Measurements from ENCODE around the gene THYN1.

Gene THYN1

DNA sequence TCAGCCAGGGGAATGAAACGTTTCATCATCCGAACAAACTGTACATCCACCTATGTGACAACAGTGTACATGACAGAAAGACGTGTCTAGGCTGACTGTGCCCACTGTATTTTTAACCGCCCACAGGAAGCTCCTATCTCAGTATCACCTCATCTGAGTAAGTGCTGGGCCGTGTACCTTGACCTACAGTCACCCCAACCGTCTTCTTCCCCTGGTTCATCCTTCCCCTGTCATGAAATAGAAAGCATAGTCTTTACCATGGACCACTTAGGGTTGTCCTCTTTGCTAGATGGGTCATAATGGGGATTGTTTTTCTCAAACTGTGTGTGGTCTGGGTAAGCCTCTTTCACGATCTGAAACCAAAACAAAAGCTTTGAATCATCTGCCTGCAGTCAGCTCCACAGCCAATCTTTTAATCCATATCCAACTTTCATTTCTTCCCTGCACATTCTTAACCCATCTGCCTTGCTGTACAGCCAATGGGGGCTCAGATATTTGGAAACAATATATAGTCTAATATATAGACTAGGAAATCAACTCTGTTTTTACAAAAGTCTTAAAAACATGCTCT is 4.2 kb downstream of the THYN1 start:
- no peak for DNase-seq (ENCODE audit: low read depth in 2 of 2)

DNA sequence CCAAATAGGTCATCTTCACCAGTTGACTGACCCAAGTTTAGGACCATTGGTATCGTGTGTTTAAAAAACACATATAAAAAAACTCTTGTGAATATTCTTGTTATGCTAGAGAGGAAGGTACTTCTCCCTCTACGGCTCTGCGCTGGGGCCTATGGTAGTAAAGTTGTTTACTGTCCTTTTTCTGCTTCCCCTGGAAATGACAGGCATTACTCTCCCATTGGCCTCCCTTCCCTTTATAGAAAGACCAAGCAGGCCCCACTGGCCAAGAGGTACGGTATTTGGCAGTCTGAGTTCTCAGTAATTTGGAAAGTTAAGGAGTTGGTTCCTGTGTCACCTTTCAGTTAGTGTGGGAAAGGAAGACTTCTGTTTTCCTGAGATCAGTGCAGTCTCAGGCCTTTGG is 6.5 kb downstream of the THYN1 start:
- DNase-seq (ENCODE audit: low read depth in 2 of 2), result no peak

DNA sequence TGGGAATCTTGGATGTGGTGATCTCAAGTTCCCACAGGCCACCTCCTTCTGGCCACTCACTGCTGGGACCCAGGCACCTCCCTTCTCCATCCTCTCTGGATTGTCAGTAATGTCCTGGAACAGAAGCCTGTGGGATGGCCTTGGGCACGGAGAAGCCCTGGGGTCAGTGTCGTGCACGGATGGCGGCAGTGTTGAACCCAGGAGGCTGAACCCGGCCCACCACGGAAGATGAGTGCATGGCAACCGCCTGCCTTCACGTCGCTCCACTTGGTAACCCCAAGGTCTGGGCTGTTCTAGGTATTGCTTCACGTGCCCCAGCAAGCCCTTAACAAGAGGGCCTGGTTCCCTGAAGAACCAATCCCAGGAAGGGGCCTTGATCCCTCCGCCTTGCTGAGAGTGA is 7.1 kb downstream of the THYN1 start:
- DNase-seq (ENCODE audit: low read depth in 2 of 2), result no peak

DNA sequence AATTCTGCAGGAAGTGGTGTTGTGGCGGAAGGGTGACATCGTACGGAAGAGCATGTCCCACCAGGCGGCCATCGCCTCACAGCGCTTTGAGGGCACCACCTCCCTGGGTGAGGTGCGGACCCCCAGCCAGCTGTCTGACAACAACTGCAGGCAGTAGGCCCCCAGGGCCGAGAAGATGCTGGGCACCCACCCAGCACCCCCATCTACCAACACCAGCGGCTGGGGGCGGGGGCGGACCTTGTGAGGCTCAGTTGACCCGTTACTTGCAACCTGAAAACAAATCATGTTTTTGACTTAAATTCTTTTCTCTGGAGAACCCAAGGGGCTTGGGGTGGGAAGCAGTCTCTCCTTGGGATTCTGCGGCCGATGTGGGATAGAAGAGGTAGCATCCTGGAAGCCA is 7.7 kb downstream of the THYN1 start:
- DNase-seq (ENCODE audit: low read depth in 2 of 2), result no peak

DNA sequence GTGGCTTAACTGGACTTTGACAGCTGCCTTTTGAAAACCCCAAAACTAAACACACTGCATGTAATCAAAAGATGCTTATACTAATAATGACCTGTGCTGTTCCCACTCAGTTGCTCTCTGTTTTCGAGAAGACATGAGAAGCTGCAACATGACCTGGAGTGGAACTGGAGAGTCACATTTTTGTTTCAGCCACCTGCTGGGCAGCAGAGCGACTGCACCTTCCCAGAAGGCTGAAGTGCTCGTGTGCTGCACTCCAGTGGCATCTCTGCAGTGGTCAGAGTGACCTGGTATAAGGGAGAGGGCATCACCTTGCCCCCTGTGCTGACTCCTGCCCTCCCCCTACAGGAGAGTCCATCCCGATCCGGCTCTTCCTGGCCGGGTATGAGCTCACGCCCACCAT is 8.6 kb downstream of the THYN1 start:
- no peak for DNase-seq (ENCODE audit: low read depth in 2 of 2)

DNA sequence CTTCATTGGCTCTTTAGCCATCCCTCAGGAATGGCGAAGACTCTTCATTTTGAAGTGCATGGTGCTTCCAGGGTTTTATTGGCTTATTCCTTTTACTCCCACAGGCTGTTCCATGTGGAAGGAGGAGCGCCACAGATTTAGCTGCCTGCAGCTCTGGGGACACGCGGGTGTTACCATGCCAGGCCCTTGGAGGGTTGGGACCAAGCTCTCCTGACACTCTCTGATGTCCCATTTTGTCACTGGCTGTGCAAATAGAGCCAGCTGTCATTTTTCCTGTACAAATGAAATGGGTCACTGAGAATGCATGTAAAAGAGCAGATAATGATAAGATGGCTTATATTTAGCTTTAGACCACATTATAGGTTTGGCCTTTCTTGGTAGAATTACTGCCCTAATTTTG is 9.2 kb downstream of the THYN1 start:
- DNase-seq (ENCODE audit: low read depth in 2 of 2), result no peak

DNA sequence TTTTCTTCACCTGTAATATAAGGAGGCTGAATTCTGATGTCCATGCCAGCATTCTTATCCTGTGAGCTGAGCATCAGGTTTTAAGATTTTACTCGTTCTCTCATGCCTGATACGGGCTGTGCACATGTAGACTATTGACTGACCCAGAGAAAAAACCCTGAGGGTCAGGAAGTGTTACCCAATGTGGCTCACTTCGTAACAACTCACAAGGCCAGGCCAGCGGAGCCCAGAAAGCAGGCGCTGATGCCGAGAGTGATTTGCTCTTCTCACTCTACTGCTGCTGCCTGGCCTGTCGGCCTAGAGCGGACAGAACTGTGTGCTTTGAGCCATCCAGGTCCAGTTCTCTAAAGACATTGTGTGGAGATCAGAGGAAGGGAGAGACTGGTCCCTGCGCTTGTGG is 10.8 kb downstream of the THYN1 start:
- no peak for DNase-seq (ENCODE audit: low read depth in 2 of 2)

DNA sequence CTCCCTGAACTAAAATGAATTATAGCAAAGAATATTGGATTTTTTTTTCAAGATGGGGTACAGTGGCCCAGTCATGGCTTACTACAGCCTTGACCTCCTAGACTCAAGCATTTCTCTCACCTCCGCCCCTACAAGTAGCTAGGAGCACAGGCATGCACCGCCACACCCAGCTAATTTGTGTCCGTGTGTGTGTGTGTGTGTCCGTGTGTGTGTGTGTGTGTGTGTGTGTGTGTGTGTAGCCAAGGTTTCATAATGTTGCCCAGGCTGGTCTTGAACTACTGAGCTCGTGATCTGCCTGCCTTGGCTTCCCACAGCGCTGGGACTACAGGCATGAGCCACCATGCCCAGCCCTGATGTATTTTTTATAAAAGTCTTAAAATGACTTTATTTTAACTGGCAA is 12.6 kb downstream of the THYN1 start:
- no peak for DNase-seq (ENCODE audit: low read depth in 2 of 2)

DNA sequence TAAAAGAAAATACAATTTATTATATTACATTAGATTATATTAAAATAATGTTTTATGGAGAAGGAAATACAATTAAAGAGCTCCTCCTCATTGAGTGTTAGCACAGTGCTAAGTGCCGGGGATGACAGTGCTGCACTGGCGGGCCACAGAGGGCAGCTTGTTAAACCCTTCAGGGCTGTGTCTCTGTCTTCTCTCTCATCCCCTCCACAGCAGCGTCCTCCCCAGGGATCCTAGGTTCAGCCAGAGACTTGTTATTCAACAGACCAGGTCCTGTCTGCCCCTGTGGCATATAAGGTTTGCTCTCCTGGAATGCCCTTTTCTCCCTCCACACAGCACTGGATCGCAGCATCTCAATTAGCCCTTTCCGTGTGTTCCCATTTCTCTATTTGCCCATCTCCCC is 14.2 kb downstream of the THYN1 start:
- DNase-seq (ENCODE audit: low read depth in 2 of 2), result no peak

DNA sequence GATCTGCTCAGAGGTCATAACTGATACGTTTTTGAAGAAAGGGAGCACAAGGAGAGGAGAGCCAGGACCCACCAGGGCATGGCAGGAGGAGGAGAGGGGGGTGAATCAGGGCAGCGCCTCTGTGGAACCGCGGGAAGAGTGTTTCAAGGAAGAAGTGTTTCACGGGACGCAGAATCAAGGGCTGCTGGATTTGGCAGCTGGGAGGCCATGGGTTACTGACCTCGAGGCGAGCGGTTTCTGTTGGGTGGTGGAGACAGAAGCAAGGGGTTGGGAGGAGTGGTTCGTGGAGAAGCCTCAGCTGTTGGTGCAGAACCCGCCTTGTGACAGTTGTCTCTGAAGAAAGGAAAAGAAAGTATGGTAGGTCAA is 15.6 kb downstream of the THYN1 start:
- no peak for DNase-seq (ENCODE audit: low read depth in 2 of 2)

DNA sequence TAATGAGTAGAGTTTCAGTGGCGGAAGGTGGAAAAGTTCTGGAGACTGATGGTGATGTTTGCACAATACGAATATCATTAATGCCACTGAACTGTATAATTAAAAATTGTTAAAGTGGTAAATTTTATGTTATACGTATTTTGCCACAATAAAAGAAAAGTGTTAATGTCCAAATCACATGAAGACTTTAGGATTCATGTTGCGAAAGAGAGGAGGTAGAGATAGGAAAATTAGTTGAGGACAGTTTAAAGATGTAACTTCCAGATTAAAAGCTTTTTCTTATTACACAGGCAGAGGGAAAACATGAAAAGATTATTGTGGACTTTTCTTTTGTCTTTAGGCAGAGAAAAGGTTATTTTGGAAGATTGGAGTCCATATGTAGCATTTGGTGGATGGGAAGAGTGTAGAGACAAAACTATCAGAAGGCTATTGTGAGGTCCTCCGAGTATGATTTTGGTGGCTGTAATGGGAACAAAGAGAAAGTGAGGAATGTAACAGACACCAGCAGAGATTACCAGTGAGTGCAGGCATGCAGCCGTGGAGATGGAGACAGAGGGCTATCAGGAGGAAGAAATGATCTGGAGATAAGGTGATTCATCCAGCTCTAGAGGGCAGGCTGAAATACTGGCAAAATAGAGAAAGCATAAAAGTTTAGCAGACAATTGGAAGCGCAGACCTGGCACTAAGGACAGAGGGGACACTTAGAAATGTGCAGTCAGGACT is 16.2 kb downstream of the THYN1 start:
- DNase-seq (ENCODE audit: low read depth in 2 of 2), result no peak

DNA sequence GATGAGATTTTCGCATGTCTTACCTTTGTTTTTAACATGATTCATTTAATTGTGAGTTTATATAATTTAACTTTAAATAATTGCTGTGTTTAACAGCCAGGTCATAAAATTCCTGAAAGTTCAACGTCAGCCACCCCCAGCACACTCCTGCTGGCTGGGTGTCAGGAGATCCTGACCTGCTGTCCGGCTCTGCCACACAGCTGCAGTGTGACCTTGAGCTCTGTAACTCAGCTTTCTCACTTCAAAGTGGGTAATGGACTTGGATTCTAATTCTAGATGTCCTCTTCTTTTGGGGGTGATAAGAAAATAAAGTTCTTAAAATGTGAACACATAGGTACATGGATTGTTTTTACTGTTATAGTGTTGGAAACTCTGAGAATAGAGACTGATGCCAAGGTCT is 17.8 kb downstream of the THYN1 start:
- no peak for DNase-seq (ENCODE audit: low read depth in 2 of 2)

DNA sequence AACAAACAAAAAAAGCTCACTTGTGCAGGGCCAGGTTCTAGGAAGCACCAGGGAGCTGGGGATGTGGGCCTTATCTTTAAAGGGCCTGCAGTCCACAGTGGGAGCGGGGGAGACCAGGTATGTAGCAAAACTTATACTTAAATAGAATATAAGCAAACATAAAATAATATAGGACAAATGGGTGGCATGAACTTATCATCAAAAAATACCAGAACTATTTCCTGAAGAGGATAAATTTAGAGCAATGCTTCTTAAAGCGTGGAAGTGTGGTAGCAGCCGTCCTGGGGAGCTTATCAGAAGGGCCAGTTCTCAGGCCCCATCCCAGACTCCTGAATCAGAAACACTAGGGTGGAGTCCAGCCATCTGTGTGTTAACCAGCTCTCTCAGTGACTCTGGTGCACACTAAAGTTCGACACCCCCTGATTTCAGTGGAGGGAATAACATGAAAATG is 19.4 kb downstream of the THYN1 start:
- no peak for DNase-seq (ENCODE audit: low read depth in 2 of 2)

DNA sequence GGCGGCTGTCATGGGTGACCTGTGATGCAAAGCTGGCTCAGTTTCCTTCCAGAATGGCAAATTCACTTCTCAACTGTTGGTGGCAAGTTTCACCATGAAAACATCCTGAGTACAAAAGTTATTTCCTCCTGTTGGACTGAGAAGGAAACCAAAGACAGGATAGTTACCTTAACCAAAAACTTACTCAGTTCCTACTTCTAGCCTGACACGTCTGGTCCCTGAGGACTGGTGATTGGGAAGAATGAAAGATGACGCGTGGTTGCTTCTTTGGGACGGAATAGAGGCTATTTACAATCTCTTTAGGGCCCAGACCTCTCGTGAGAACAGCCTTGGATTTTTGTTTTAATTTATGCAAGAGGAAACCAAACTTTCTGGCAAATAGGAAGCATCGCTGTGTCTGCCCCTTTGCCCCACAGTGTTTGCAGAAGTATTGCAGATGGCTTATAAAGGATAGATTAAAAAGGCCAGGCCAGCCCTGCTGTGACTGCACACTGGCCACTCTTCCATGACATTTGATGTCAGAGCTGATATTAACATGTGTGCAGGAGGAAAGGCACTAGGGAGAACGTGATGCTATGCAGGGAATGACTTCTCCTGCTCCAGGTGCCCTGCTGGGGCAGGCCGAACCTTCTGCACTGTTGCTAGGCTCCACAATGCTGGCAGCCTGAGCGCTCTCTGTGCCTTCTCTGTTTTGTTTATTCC is 21.0 kb downstream of the THYN1 start:
- DNase-seq (ENCODE audit: low read depth in 2 of 2), result no peak

DNA sequence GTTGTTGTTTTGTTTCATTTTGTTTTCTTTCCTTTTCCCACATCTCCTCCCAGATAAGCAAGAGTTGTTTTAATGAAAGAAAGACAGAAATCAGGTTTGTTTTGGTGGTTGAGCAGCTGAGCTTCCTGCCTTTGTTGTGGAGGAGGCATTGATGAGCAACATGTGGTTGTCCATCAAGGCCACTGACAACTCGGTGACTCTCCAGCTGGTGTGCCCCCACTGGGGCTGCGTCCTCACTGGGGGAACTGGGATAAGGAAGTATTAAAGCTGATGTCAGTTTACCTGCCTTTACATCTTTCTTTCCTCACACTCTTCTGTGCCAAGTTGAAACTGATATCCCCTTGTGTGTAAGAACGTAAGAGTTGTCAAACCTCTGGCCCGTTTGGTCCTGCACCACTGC is 22.8 kb downstream of the THYN1 start:
- no peak for DNase-seq (ENCODE audit: low read depth in 2 of 2)

DNA sequence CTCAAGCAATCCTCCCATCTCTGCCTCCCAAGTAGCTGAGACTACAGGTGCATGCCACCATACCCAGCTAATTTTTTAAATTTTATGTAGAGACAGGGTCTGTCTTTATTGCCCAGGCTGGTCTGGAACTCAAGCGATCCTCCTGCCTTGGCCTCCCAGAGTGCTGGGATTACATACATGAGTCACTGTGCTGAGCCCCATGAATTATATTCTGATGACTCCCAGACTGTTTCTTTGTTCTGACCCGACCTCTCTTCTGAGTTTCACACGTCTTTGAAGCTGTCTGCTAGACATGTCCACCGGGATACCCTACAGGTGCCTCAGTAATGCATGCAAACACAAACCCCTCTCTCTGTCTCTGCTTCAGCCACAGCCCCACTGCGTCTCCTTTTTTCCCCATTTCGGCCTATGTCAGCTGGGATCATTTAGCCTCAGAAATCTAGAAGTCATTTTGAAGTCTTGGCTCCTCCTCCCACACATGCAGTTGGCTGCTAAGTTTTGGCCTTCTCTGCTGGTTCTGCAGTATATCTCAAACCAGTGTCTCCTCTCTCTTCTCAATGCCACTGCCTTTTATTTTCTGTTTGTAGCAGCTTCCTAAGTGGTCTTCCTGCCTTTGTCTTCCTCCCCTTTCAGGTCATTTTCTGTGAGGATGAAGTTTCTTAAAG is 23.9 kb downstream of the THYN1 start:
- DNase-seq (ENCODE audit: low read depth in 2 of 2), result no peak

DNA sequence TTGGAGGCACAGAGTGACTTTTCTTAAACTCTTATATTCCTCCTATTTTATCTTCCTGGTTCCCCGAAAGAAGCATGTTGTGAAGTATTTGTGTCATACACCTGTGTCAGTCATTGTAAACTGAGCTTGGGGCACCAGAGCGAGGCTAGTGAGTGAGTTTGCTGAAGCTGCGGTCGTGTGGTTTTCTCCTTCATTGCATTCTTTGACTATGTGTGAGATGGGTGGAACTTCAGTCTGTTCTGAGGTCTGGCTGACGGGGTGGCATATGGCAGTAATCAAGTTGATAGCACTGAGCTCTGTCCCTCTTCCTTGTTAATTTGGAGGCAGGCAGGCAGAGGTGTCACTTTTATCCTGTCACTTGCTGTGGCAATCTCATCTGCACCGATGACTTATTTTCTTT is 24.5 kb downstream of the THYN1 start:
- DNase-seq (ENCODE audit: low read depth in 2 of 2), result no peak

DNA sequence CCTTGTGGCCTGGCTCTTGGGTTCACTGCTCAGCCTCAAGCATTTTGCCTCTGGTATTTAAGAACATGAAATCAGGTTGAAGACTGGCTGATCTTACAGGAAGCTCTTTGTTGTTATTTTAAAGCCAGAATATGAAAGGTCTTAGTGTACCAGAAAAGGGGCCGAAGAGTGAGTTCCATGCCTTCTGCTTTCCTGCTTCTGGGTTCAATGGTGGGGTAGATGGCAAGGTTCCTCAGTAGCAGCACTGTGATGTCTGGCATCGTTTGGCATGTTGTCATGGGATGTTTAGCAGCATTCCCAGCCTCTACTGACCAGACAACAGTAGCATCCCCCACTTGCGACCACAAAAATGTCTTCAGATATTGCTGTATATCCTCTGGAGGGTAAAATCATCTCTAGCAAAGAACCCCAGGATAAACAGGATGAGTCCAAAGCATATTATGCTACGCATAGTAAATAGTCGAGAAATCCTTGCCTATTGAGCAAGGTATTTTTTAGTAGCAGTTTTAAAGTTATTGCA is 26.3 kb downstream of the THYN1 start:
- no peak for DNase-seq (ENCODE audit: low read depth in 2 of 2)

DNA sequence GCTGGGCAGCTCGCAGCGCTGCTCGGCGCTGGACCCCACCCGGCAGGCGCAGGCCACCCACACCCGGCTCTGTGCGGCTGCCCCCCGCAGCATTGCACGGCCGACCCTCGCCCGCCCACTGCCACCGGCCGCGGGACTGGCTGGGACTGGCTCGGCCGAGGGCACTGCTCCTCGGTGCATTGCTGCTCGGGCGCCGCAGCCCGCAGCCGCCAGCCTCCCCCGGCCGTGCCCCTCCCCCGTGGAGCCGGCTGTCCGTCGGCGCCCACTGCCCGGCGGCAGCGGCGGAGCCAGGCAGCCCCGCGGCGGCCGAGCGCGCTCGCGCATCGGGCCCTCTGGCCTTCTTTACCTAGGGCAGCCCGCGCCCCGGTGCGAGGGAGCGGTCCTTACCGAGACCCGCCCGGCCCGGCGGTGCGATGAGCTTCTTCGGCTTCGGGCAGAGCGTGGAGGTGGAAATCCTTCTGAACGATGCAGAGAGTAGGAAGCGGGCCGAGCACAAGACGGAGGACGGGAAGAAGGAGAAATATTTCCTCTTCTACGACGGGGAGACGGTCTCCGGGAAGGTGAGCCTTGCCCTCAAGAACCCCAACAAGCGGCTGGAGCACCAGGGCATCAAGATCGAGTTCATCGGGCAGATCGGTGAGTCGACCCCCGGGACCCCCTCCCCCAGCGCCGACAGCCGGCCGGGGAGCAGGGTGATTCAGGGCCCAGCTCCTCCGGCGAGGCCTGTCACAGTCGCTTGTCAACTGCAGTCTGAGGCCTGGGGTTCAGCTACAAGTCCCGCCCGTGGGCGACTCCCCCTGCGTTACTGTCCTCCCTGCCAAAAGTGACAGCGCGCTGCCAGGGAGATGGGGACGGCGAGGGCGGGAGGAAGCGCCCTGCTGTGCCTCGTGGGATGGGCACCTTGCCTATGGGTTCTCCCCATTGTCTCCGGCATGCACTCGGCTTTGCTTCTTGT is 28.2 kb downstream of the THYN1 start:
- DNase-seq (ENCODE audit: low read depth in 2 of 2), result peak; percentile 25 to 52

DNA sequence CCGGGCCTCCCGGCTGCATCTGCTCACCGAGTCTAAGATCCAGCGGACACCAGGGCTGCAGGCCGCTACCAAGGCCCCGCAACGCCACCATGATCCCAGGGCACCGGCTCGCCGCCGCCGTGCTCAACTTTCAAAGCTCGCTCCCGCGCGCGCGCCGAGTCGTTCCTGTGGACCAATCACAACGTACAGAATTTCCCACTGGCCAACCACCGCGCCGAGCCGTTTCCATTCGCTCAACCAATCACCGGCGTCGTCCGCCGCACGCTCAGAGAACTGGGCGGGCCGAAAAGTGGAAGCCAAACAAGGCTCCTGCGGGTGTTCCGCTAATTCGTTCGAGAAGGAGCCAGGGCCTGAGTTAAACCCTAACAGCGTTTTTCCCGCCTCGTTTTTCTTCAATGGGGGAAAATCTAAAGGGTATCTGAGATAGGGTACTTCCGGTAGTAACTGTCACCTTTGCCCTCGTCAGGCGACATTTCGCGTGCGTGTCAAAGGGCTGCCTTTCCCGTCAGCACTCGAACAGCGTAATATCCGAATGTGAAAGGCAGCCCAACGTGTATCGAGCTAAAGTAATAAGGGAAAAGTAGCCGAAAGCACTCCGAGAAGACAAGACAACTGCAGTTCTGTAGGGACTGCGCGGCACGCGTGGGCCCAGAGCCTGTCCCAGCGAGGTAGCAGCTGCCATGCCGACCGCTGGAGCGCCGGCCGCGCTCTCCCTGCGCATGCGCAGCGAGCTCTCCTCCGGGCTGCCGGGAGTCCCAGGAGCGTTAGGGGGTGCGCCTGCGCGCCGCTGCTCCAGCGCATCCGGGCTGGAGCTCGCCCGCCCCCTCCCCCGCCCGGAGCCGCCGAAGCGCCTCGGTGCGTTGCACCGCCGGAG is 29.1 kb downstream of the THYN1 start, which contains the start of the genes NCAPD3 and VPS26B:
Gene NCAPD3, minus strand, starts transcription at position 132 of the 874 bp plus-strand sequence. Its CDS starts 41 bp downstream, at position 91.
Gene VPS26B, plus strand, starts transcription at position 836 of the 874 bp plus-strand sequence. CDS start 452 bp downstream, outside the sequence.
- DNase-seq (ENCODE audit: low read depth in 2 of 2), result peak; percentile 94
